Measurements from ENCODE around the gene LHB. TPM values are rescaled to one million over a fixed set of nuclear protein-coding genes. Genes with fewer than 3 reads are reported as not detected.

The LHB gene
- total and polyA plus RNA-seq, 4 donors: 0.32 TPM; not detected in 3

DNA sequence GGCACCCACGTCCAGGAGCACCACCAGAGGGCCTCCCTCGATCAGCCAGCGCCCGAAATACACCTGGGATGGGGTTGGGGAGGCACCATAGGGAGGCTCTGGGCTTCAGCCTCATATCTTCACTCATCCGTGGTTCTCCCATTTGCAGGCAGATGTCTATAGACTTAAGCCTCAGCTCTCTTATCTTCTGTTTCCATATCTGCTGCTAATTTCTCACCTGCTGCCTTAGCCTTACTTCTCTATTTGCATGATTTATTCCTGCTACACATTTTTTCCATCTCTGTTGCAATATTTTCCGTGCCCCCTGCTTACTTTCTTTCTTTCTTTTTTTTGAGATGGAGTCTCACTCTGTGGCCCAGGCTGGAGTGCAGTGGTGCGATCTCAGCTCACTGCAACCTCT, 29.6 kb downstream of the LHB start:
- H3K9me3 ChIP-seq (ENCODE audit: control insufficient read depth, insufficient read depth, low read length): no peaks in the 10 kb centered on the region
- DNase-seq (ENCODE audit: low read depth in 4 of 6, low spot score in 6 of 6): no peak
- H3K27ac ChIP-seq (ENCODE audit: low read depth, low read length): no peak overlapping the region
- peaks cover 81% of the 10 kb centered on the region for H3K36me3 ChIP-seq (ENCODE audit: control insufficient read depth, insufficient read depth, low read length)
- H3K4me1 ChIP-seq (ENCODE audit: control insufficient read depth, insufficient read depth, low read length): peaks cover 19% of the 10 kb centered on the region
- H3K4me3 ChIP-seq (ENCODE audit: low read depth, low read length): no peak overlapping the region
- H3K27me3 ChIP-seq (ENCODE audit: control insufficient read depth, insufficient read depth, low read length): no peaks in the 10 kb centered on the region
- 98% methylated on average over 4 of the region's 7 CpGs for WGBS (ENCODE audit: insufficient coverage)

DNA sequence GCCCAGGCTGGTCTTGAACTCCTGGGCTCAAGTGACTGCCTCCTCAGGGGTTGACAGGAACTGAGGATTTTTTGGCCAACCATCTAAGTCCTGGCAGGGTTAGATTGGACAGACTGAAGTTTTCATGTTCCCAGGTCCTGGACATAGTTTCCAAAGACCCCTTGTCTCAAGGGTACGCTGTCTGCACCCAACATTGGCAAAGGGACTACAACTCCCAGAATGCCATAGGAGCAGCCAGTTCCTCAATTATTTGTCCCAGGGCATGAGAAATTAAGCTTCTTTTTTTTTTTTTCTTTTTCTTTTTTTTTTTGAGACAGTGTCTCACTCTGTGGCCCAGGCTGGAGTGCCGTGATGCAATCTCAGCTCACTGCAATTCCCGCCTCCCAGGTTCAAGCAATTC, 30.7 kb downstream of the LHB start:
- Histone ChIP-seq H3K27me3 (ENCODE audit: control insufficient read depth, insufficient read depth, low read length) (no peaks in the 10 kb centered on the region), H3K4me3 (ENCODE audit: low read depth, low read length) (no peak overlapping the region), H3K4me1 (ENCODE audit: control insufficient read depth, insufficient read depth, low read length) (peaks cover 8% of the 10 kb centered on the region), H3K36me3 (ENCODE audit: control insufficient read depth, insufficient read depth, low read length) (peaks cover 90% of the 10 kb centered on the region), H3K9me3 (ENCODE audit: control insufficient read depth, insufficient read depth, low read length) (no peaks in the 10 kb centered on the region), H3K27ac (ENCODE audit: low read depth, low read length) (no peak overlapping the region)
- no peak for DNase-seq (ENCODE audit: low read depth in 4 of 6, low spot score in 6 of 6)
- WGBS (ENCODE audit: insufficient coverage): 85% methylated on average over 1 of the region's 3 CpGs

- Histone ChIP-seq H3K4me1 (ENCODE audit: control insufficient read depth, insufficient read depth, low read length) (peaks cover 3% of the 10 kb centered on the region), H3K4me3 (ENCODE audit: low read depth, low read length) (no peak overlapping the region), H3K36me3 (ENCODE audit: control insufficient read depth, insufficient read depth, low read length) (peaks cover 88% of the 10 kb centered on the region), H3K9me3 (ENCODE audit: control insufficient read depth, insufficient read depth, low read length) (no peaks in the 10 kb centered on the region), H3K27ac (ENCODE audit: low read depth, low read length) (no peak overlapping the region), H3K27me3 (ENCODE audit: control insufficient read depth, insufficient read depth, low read length) (no peaks in the 10 kb centered on the region)
- 94% methylated on average over 13 of the region's 13 CpGs for WGBS (ENCODE audit: insufficient coverage)
- DNase-seq (ENCODE audit: low read depth in 4 of 6, low spot score in 6 of 6): no peak
These were observed 31.2 kb downstream of the LHB start for GRCh38 chr19:48985711-48986110.

- WGBS (ENCODE audit: insufficient coverage): 91% methylated on average over 5 of the region's 9 CpGs
- H3K4me3 ChIP-seq (ENCODE audit: low read depth, low read length): no peak overlapping the region
- peaks cover 81% of the 10 kb centered on the region for H3K36me3 ChIP-seq (ENCODE audit: control insufficient read depth, insufficient read depth, low read length)
- H3K27me3 ChIP-seq (ENCODE audit: control insufficient read depth, insufficient read depth, low read length): no peaks in the 10 kb centered on the region
- H3K4me1 ChIP-seq (ENCODE audit: control insufficient read depth, insufficient read depth, low read length): no peaks in the 10 kb centered on the region
- no peak for DNase-seq (ENCODE audit: low read depth in 4 of 6, low spot score in 6 of 6)
- H3K9me3 ChIP-seq (ENCODE audit: control insufficient read depth, insufficient read depth, low read length): no peaks in the 10 kb centered on the region
- no peak overlapping the region for H3K27ac ChIP-seq (ENCODE audit: low read depth, low read length)
These were observed 34.6 kb downstream of the LHB start for GRCh38 chr19:48982280-48982679.

GRCh38 chr19:48977061-48977460, 39.8 kb downstream of the LHB start:
- no CpG with 5 or more reads among the region's 2 CpGs for WGBS (ENCODE audit: insufficient coverage)
- Histone ChIP-seq H3K27ac (ENCODE audit: low read depth, low read length) (no peak overlapping the region), H3K4me3 (ENCODE audit: low read depth, low read length) (no peak overlapping the region), H3K4me1 (ENCODE audit: control insufficient read depth, insufficient read depth, low read length) (no peaks in the 10 kb centered on the region), H3K27me3 (ENCODE audit: control insufficient read depth, insufficient read depth, low read length) (no peaks in the 10 kb centered on the region), H3K9me3 (ENCODE audit: control insufficient read depth, insufficient read depth, low read length) (no peaks in the 10 kb centered on the region), H3K36me3 (ENCODE audit: control insufficient read depth, insufficient read depth, low read length) (peaks cover 68% of the 10 kb centered on the region)
- DNase-seq (ENCODE audit: low read depth in 4 of 6, low spot score in 6 of 6): no peak

DNA sequence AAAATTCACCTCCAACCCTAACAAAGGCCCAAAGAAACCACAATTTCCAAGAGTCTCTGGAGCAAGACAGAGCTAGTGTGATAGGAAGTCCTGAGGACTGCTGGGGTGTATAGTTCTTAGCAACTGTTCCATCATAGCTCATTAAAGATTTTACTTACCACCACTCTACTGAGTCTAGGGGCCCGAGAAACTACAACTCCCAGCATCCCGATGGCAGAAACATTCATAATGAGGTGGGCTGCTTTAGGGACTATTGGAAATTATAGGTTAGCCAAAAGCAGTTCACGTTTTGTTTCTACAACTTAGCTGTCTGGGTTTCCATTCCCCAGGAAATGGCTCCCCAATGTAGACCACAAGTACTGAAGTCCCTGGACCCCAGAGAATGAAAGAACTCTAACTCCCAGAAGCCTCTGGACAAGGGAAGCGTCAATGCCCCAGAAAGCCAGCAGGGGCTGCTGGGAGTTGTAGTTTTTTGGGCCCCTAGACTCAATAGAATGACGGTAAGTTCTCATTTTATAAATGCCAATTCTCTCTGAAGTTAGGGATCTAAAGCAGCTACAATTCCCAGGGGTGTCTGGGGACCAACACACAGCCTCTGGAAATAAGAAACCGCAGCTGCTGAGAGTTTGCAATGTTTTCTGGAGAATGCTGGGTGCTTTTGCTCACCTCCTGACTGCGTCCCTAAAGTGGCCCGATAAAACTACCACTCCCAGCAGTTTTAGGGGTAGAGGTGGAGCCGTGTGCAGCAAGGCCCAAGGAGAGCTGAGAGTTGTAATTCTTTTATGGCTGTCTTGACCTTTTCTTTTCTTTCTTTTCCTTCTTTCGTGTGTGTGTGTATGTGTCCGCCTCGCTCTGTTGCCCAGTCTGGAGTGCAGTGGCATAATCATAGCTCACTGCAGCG, 40.7 kb downstream of the LHB start:
- peak in 2 of 6 donors; percentile 65 to 88 for DNase-seq (ENCODE audit: low read depth in 4 of 6, low spot score in 6 of 6)
- H3K9me3 ChIP-seq (ENCODE audit: control insufficient read depth, insufficient read depth, low read length): no peaks in the 10 kb centered on the region
- H3K36me3 ChIP-seq (ENCODE audit: control insufficient read depth, insufficient read depth, low read length): peaks cover 66% of the 10 kb centered on the region
- no peaks in the 10 kb centered on the region for H3K27me3 ChIP-seq (ENCODE audit: control insufficient read depth, insufficient read depth, low read length)
- H3K27ac ChIP-seq (ENCODE audit: low read depth, low read length): no peak overlapping the region
- no peak overlapping the region for H3K4me3 ChIP-seq (ENCODE audit: low read depth, low read length)
- H3K4me1 ChIP-seq (ENCODE audit: control insufficient read depth, insufficient read depth, low read length): no peaks in the 10 kb centered on the region
- 77% methylated on average over 7 of the region's 13 CpGs for WGBS (ENCODE audit: insufficient coverage)

DNA sequence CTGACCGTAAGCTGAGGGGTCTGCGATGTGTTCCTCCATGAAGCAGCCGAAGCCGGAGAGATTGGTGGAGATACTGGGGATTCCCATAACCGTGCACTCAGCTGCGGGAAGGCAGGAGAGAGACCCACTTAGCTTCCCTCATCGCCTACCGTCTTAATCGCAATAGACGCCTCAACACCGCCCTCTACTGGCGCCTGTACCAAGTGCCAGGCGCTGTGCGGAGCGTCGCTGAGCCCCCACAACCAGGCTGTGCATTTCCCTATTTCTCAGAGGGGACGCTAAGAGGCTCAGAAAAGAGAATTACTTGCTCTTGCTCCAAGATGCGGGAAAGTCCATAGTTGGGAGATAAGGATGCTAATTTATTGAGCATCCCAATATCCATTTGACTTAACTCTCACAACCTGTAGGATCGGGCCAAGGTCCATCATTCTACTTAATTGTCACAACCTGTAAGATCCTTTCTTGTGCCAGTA, 45.9 kb downstream of the LHB start:
- 13% methylated on average over 14 of the region's 19 CpGs for WGBS (ENCODE audit: insufficient coverage)
- peaks cover 73% of the 10 kb centered on the region for H3K36me3 ChIP-seq (ENCODE audit: control insufficient read depth, insufficient read depth, low read length)
- no peak overlapping the region for H3K4me3 ChIP-seq (ENCODE audit: low read depth, low read length)
- no peak overlapping the region for H3K27ac ChIP-seq (ENCODE audit: low read depth, low read length)
- H3K27me3 ChIP-seq (ENCODE audit: control insufficient read depth, insufficient read depth, low read length): no peaks in the 10 kb centered on the region
- H3K4me1 ChIP-seq (ENCODE audit: control insufficient read depth, insufficient read depth, low read length): peaks cover 14% of the 10 kb centered on the region
- H3K9me3 ChIP-seq (ENCODE audit: control insufficient read depth, insufficient read depth, low read length): no peaks in the 10 kb centered on the region
- peak in 4 of 6 donors; percentile 77 to 94 (median 86) for DNase-seq (ENCODE audit: low read depth in 4 of 6, low spot score in 6 of 6)

DNA sequence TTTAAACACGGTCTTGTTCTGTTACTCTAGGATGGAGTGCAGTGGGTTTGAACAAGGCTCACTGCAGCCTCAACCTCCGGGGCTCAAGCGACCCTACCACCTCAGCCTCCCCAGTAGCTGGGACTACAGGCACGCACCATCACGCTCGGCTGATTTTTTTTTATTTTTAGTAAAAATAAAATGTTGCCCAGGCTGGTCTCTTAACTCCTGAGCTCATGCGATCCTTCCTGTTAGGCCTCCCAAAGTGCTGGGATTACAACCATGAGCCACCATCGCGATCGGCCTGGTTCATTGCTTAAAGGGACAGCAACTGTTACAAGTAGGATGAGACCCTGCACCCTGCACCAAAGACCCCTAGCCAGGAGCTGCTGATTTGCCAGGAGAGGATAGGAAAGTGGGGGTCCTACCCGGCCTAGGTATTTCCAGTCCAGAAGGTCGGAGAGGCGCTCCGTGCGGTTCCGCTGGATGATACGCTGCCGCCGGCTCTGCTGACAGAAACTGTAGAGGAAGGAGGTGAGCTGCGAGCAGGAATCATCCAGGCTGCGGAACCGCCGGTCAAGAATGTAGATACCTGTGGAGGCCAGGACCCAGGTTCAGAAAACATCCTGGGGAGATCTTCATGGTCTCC, 46.6 kb downstream of the LHB start:
- Histone ChIP-seq H3K27ac (ENCODE audit: low read depth, low read length) (no peak overlapping the region), H3K36me3 (ENCODE audit: control insufficient read depth, insufficient read depth, low read length) (peaks cover 73% of the 10 kb centered on the region)
- WGBS (ENCODE audit: insufficient coverage): 95% methylated on average over 20 of the region's 23 CpGs

DNA sequence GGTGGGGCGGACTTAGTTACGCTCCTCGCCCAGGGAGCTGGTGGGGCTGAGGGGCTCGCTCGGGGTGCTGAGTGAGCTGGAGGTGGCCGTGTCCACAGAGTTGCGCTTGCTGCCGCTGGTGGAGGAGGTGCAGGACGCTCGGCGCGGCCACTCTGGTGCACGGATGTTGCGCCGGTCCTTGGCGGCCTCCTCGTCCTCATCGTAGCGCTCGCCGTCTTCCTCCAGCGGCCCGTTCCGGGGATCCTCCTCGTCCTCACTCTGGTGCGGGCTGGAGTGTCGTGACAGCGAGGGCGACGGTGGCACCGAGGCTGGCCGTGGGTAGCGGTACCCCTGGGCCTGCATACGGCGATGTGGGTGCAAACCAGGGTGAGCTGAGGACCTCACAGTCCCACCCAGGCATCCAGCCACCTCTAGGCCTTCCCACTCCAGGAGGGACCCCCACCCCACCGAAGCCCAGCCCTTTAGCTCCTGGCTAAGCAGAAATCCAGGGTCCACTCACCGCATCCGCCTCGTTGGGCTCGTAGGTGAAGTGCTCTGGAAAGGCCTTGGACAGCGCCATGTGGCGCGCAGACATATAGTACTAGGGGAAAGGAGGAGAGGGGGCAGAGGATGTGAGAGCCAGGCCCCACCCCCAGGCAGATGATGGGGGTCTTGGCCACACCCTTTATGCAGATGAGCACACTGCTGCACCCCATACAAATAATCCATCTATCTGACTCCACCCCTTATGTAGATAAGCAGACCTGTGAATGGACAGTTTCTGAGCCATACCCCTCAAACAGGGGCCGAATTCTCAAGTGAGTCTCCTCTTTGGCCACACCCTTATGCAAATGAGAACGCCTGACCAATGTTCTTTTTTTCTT, 47.4 kb downstream of the LHB start:
- H3K27ac ChIP-seq (ENCODE audit: low read depth, low read length): no peak overlapping the region
- peaks cover 68% of the 10 kb centered on the region for H3K36me3 ChIP-seq (ENCODE audit: control insufficient read depth, insufficient read depth, low read length)
- 95% methylated on average over 38 of the region's 45 CpGs for WGBS (ENCODE audit: insufficient coverage)

More for the DNA sequence above, 46.6 kb downstream of the LHB start:
- no peaks in the 10 kb centered on the region for H3K9me3 ChIP-seq (ENCODE audit: control insufficient read depth, insufficient read depth, low read length)
- no peak for DNase-seq (ENCODE audit: low read depth in 4 of 6, low spot score in 6 of 6)
- peaks cover 16% of the 10 kb centered on the region for H3K4me1 ChIP-seq (ENCODE audit: control insufficient read depth, insufficient read depth, low read length)
- H3K27me3 ChIP-seq (ENCODE audit: control insufficient read depth, insufficient read depth, low read length): no peaks in the 10 kb centered on the region
- no peak overlapping the region for H3K4me3 ChIP-seq (ENCODE audit: low read depth, low read length)

More for the DNA sequence above, 47.4 kb downstream of the LHB start:
- H3K27me3 ChIP-seq (ENCODE audit: control insufficient read depth, insufficient read depth, low read length): no peaks in the 10 kb centered on the region
- no peaks in the 10 kb centered on the region for H3K9me3 ChIP-seq (ENCODE audit: control insufficient read depth, insufficient read depth, low read length)
- no peak overlapping the region for H3K4me3 ChIP-seq (ENCODE audit: low read depth, low read length)
- peaks cover 20% of the 10 kb centered on the region for H3K4me1 ChIP-seq (ENCODE audit: control insufficient read depth, insufficient read depth, low read length)
- DNase-seq (ENCODE audit: low read depth in 4 of 6, low spot score in 6 of 6): no peak

All from spinal cord (tissue), 10 donors.